HepG2 (cell line): Measurements from ENCODE around the gene UST. TPM values are rescaled to one million over a fixed set of nuclear protein-coding genes. Genes with fewer than 3 reads are reported as not detected.

Source experiments
- ATAC-seq: fragments of 200-7000 bp; cut with Tn5 transposase; 3 replicates; pipeline ENCODE4 v1.9.1; 2020; ENCODE audit warnings: mild to moderate bottlenecking, moderate library complexity
- BruUV-seq: library from RNA; stranded (reverse); fragments of 400-500 nt; replicated peaks from 2 replicates; lab custom pipeline; 2021; lab: Mats Ljungman, UMichigan
- CTCF ChIA-PET: fragments of 300-600 bp; formaldehyde crosslinking; extraction: SDS; loops from one replicate; lab custom pipeline; 2021; ENCODE audit warnings: low total read pairs, inconsistent platforms, low intra/inter-chr PET ratio; lab: Yijun Ruan, JAX
- POLR2A ChIA-PET: fragments of 350-600 bp; sonication (Branson Sonifier 250); formaldehyde crosslinking; loops from one replicate; lab custom pipeline; 2020; ENCODE audit warnings: antibody characterized with exemption, inconsistent platforms; lab: Yijun Ruan, JAX
- DNase-seq: peaks from one replicate; pipeline ENCODE4 v3.0.0-alpha.2; 2015; ENCODE audit warnings: low spot score
- FAIRE-seq: peaks from 3 replicates; lab custom pipeline; 2011; peaks lifted over from hg19 to GRCh38; lab: Jason Lieb, UNC
- H2AFZ ChIP-seq: one replicate; pipeline ENCODE4 v1.6.1; 2011; ENCODE audit warnings: low read length, inconsistent platforms
- H3K27ac ChIP-seq: fragments of 300-600 bp; 3 replicates; pipeline ENCODE4 v1.8.0; 2011; ENCODE audit warnings: mixed run types, mild to moderate bottlenecking, mixed read lengths, low read length, inconsistent platforms; ENCODE audit not compliant: insufficient read depth; ENCODE audit errors: extremely low read length
- H3K27me3 ChIP-seq, 2 experiments: fragments of 200-600 bp in 1 of 2; 2 replicates in 1 of 2; 3 replicates in 1 of 2; pipeline versions ENCODE4 v1.6.0 to v1.8.0; 2011; ENCODE audit warnings: low read length in 2 of 2, mild to moderate bottlenecking in 2 of 2, moderate library complexity in 2 of 2, inconsistent platforms in 1 of 2; ENCODE audit not compliant: insufficient read depth in 2 of 2, control insufficient read depth in 1 of 2
- H3K36me3 ChIP-seq, 2 experiments: fragments of 200-600 bp in 1 of 2; replicated peaks in 1 of 2; 2 replicates in 1 of 2; 3 replicates in 1 of 2; pipeline versions ENCODE4 v1.5.1 to v1.8.0; 2011; ENCODE audit warnings: low read length in 2 of 2, inconsistent platforms in 1 of 2; ENCODE audit not compliant: insufficient read depth in 2 of 2, control insufficient read depth in 1 of 2
- H3K4me1 ChIP-seq: 2 replicates; pipeline ENCODE4 v1.5.1; 2012; ENCODE audit warnings: low read length, inconsistent platforms; ENCODE audit not compliant: insufficient read depth
- H3K4me2 ChIP-seq: 2 replicates; pipeline ENCODE4 v1.6.0; 2011; ENCODE audit warnings: low read depth, low read length, inconsistent platforms
- H3K4me3 ChIP-seq, 3 experiments: fragments of 200-600 bp in 1 of 3; sonication (generic), shearing (Covaris generic) in 1 of 3; replicated peaks in 1 of 3; 2 replicates each; pipeline ENCODE4 v1.5.1; 2011 to 2016; ENCODE audit warnings: low read length in 3 of 3, inconsistent platforms in 2 of 3, low read depth in 2 of 3, mild to moderate bottlenecking in 2 of 3, control low read depth in 1 of 3, mixed read lengths in 1 of 3; ENCODE audit not compliant: insufficient read depth in 1 of 3
- H3K79me2 ChIP-seq: one replicate; pipeline ENCODE4 v1.6.1; 2011; ENCODE audit warnings: low read length, inconsistent platforms; ENCODE audit not compliant: insufficient read depth
- H3K9ac ChIP-seq: 2 replicates; pipeline ENCODE4 v1.6.0; 2011; ENCODE audit warnings: mild to moderate bottlenecking, low read depth, low read length, inconsistent platforms; ENCODE audit not compliant: insufficient read depth
- H3K9me3 ChIP-seq: 2 replicates; pipeline ENCODE4 v1.5.1; 2012; ENCODE audit warnings: mild to moderate bottlenecking, low read length
- H4K20me1 ChIP-seq: 2 replicates; pipeline ENCODE4 v1.6.0; 2011; ENCODE audit warnings: inconsistent platforms, mild to moderate bottlenecking, low read length, moderate library complexity; ENCODE audit not compliant: insufficient read depth
- ARHGAP35 ChIP-seq: sonication (generic); formaldehyde crosslinking; IDR thresholded peaks from 2 replicates; pipeline ENCODE4 v1.9.0; 2022; ENCODE audit warnings: mild to moderate bottlenecking, inconsistent platforms, moderate library complexity, missing genetic modification reagents, borderline replicate concordance
- LCORL ChIP-seq, 2 experiments: fragments of 450-650 bp in 1 of 2; sonication (generic) in 1 of 2; formaldehyde crosslinking in 1 of 2; IDR thresholded peaks; 2 replicates each; pipeline versions ENCODE4 v1.5.0 to v1.6.1; 2017 to 2020; ENCODE audit warnings: antibody characterized with exemption in 1 of 2, missing genetic modification reagents in 1 of 2
- MIER2 ChIP-seq: IDR thresholded peaks from 2 replicates; pipeline ENCODE4 v1.6.1; 2016; ENCODE audit warnings: missing biosample characterization, missing genetic modification reagents
- NFIB ChIP-seq: sonication (generic); formaldehyde crosslinking; IDR thresholded peaks from 2 replicates; pipeline ENCODE4 v1.9.0; 2021; ENCODE audit warnings: missing genetic modification reagents, mild to moderate bottlenecking, borderline replicate concordance
- RCOR2 ChIP-seq: IDR thresholded peaks from 2 replicates; pipeline ENCODE4 v1.6.1; 2016; ENCODE audit warnings: missing biosample characterization, missing genetic modification reagents
- RORA ChIP-seq: sonication (generic); formaldehyde crosslinking; IDR thresholded peaks from 2 replicates; pipeline ENCODE4 v1.5.0; 2020; ENCODE audit warnings: mild to moderate bottlenecking, missing genetic modification reagents, moderate library complexity
- SNAPC2 ChIP-seq: sonication (generic); formaldehyde crosslinking; IDR thresholded peaks from 2 replicates; pipeline ENCODE4 v1.8.1; 2022; ENCODE audit warnings: mild to moderate bottlenecking, missing genetic modification reagents
- ZFP37 ChIP-seq: sonication (generic); formaldehyde crosslinking; IDR thresholded peaks from 2 replicates; pipeline ENCODE4 v1.4.0; 2020; ENCODE audit warnings: missing genetic modification reagents, borderline replicate concordance
- ZMYM3 ChIP-seq: sonication (generic); formaldehyde crosslinking; IDR thresholded peaks from 2 replicates; pipeline ENCODE4 v1.5.1; 2020; ENCODE audit warnings: mild to moderate bottlenecking, missing genetic modification reagents
- ZNF207 ChIP-seq: fragments of 450-650 bp; IDR thresholded peaks from 2 replicates; pipeline ENCODE4 v1.6.1; 2016; ENCODE audit warnings: antibody characterized with exemption, borderline replicate concordance
- ZNF225 ChIP-seq: sonication (generic); formaldehyde crosslinking; IDR thresholded peaks from 2 replicates; pipeline ENCODE4 v1.4.0; 2020; ENCODE audit warnings: mild to moderate bottlenecking, missing genetic modification reagents
- ZNF235 ChIP-seq: sonication (generic); formaldehyde crosslinking; IDR thresholded peaks from 2 replicates; pipeline ENCODE4 v1.8.1; 2023; ENCODE audit warnings: mild to moderate bottlenecking, missing genetic modification reagents, borderline replicate concordance
- ZNF562 ChIP-seq: sonication (generic); formaldehyde crosslinking; IDR thresholded peaks from 2 replicates; pipeline ENCODE4 v1.8.0; 2022; ENCODE audit warnings: missing genetic modification reagents, borderline replicate concordance
- ZNF788 ChIP-seq: sonication (generic); formaldehyde crosslinking; IDR thresholded peaks from 2 replicates; pipeline ENCODE4 v1.5.0; 2020; ENCODE audit warnings: mild to moderate bottlenecking, missing genetic modification reagents, borderline replicate concordance
- ZNF879 ChIP-seq: sonication (generic); formaldehyde crosslinking; IDR thresholded peaks from 2 replicates; pipeline ENCODE4 v1.8.1; 2023; ENCODE audit warnings: missing genetic modification reagents
- ZSCAN20 ChIP-seq: sonication (generic); formaldehyde crosslinking; IDR thresholded peaks from 2 replicates; pipeline ENCODE4 v1.4.0; 2020; ENCODE audit warnings: missing genetic modification reagents, mild to moderate bottlenecking, borderline replicate concordance
- WGBS: methylation state at CpG from one replicate; pipeline ENCODE4 v1.1.6; 2017; ENCODE audit warnings: low lambda C conversion rate; 5-methylcytosine and 5-hydroxymethylcytosine counted together
- in situ Hi-C: cut with HindIII; loops from 2 replicates; pipeline ENCODE4 v1.10.0; 2017; ENCODE audit warnings: low pct_unique_long_range_greater_than_20kb; ENCODE audit not compliant: extremely low pct_ligation_motif_present
- intact Hi-C: fragments of 100-400 bp; cut with micrococcal nuclease; formaldehyde crosslinking; loops from one replicate; pipeline ENCODE4 v1.10.0; 2022; ENCODE audit not compliant: unreplicated experiment
- polyA plus RNA-seq, 8 experiments: library from polyadenylated mRNA; depleted of rRNA in 3 of 8; stranded (reverse) in 7 of 8; unstranded in 1 of 8; fragments of >200 nt; fragmentation: Illumina TruSeq in 4 of 8; extraction: Trizol in 4 of 8; gene quantifications; 2 replicates each; pipeline versions ENCODE4 v1.2.1 to v1.2.3, GENCODE V29; 2011 to 2016; ENCODE audit warnings: low read depth in 4 of 8, missing spikeins in 1 of 8, mixed read lengths in 1 of 8; ENCODE audit not compliant: insufficient read depth in 1 of 8
- total RNA-seq, 5 experiments: library from RNA; depleted of rRNA; stranded (reverse); fragments of >200 nt; fragmentation: Illumina TruSeq; extraction: Trizol; gene quantifications; 2 replicates each; pipeline ENCODE4 v1.2.3, GENCODE V29; 2016; ENCODE audit warnings: low read depth in 1 of 5
- TF ChIP-seq, protein P1 (sequence below): sonication (generic); formaldehyde crosslinking; IDR thresholded peaks from 2 replicates; pipeline ENCODE4 v1.5.0; 2020; ENCODE audit warnings: missing genetic modification reagents, mild to moderate bottlenecking, borderline replicate concordance
- TF ChIP-seq, protein P2 (sequence below): sonication (generic); formaldehyde crosslinking; IDR thresholded peaks from 2 replicates; pipeline ENCODE4 v1.4.0; 2020; ENCODE audit warnings: missing genetic modification reagents
- TF ChIP-seq, protein P3 (sequence below): sonication (generic); formaldehyde crosslinking; IDR thresholded peaks from 2 replicates; pipeline ENCODE4 v1.5.0; 2020; ENCODE audit warnings: missing genetic modification reagents, mild to moderate bottlenecking, borderline replicate concordance

UST gene
- total and polyA plus RNA-seq, 2 of the 13 experiments (the other 11 are each of a cell fraction or from before 2014, with no cell fraction given) = 0.27 TPM; not detected in 1

- CTCF ChIA-PET = no interaction called here
- H2AFZ ChIP-seq = no peak overlapping the region
- POLR2A ChIA-PET = no interaction called here
- H3K9ac ChIP-seq = no peak overlapping the region
- TF ChIP-seq ZNF562 = no peak
- no peak for TF ChIP-seq RCOR2 (CRISPR knock-in tag)
- no peak for TF ChIP-seq ZNF207
- TF ChIP-seq ZNF788 (CRISPR knock-in tag) = no peak
- TF ChIP-seq LCORL (IDR thresholded peaks at IDR 0.05) = no peak
- no peak for TF ChIP-seq LCORL (CRISPR knock-in tag; IDR thresholded peaks at IDR 0.05)
- no peak for TF ChIP-seq RORA (CRISPR knock-in tag)
- TF ChIP-seq MIER2 (CRISPR knock-in tag) = no peak
- TF ChIP-seq, protein P1, sequence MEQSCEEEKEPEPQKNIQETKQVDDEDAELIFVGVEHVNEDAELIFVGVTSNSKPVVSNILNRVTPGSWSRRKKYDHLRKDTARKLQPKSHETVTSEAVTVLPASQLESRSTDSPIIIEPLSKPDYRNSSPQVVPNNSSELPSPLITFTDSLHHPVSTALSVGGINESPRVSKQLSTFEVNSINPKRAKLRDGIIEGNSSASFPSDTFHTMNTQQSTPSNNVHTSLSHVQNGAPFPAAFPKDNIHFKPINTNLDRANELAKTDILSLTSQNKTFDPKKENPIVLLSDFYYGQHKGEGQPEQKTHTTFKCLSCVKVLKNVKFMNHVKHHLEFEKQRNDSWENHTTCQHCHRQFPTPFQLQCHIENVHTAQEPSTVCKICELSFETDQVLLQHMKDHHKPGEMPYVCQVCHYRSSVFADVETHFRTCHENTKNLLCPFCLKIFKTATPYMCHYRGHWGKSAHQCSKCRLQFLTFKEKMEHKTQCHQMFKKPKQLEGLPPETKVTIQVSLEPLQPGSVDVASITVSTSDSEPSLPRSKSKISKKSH (CRISPR knock-in tag) = no peak
- TF ChIP-seq, protein P2, sequence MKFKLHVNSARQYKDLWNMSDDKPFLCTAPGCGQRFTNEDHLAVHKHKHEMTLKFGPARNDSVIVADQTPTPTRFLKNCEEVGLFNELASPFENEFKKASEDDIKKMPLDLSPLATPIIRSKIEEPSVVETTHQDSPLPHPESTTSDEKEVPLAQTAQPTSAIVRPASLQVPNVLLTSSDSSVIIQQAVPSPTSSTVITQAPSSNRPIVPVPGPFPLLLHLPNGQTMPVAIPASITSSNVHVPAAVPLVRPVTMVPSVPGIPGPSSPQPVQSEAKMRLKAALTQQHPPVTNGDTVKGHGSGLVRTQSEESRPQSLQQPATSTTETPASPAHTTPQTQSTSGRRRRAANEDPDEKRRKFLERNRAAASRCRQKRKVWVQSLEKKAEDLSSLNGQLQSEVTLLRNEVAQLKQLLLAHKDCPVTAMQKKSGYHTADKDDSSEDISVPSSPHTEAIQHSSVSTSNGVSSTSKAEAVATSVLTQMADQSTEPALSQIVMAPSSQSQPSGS = no peak
- no peak for TF ChIP-seq ZSCAN20 (CRISPR knock-in tag)
- no peak for TF ChIP-seq ZNF879 (CRISPR knock-in tag)
- TF ChIP-seq ZNF235 (CRISPR knock-in tag) = no peak
- TF ChIP-seq, protein P3, sequence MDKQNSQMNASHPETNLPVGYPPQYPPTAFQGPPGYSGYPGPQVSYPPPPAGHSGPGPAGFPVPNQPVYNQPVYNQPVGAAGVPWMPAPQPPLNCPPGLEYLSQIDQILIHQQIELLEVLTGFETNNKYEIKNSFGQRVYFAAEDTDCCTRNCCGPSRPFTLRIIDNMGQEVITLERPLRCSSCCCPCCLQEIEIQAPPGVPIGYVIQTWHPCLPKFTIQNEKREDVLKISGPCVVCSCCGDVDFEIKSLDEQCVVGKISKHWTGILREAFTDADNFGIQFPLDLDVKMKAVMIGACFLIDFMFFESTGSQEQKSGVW (CRISPR knock-in tag) = no peak
- TF ChIP-seq ZFP37 (CRISPR knock-in tag) = no peak
- TF ChIP-seq ARHGAP35 = no peak
- TF ChIP-seq ZNF225 = no peak
- TF ChIP-seq ZMYM3 = no peak
- no peak for TF ChIP-seq NFIB (CRISPR knock-in tag)
- no peak for TF ChIP-seq SNAPC2 (CRISPR knock-in tag)
- no TSS peak for BruUV-seq
- H3K4me2 ChIP-seq = no peak overlapping the region
- H3K36me3 ChIP-seq = no peaks in the 10 kb centered on the region
- no peaks in the 10 kb centered on the region for H3K4me1 ChIP-seq
- H3K27me3 ChIP-seq = peaks cover 5 to 16% of the 10 kb centered on the region in 2 experiments; a peak in 3 of 5 replicates
- H3K27ac ChIP-seq = no peak overlapping the region
- H4K20me1 ChIP-seq = no peaks in the 10 kb centered on the region
- no peaks in the 10 kb centered on the region for H3K79me2 ChIP-seq
- in situ Hi-C loops = no loop called here
- no peak overlapping the region for H3K4me3 ChIP-seq
- FAIRE-seq (no peak), ATAC-seq (no peak), DNase-seq (no peak)
- no peaks in the 10 kb centered on the region for H3K9me3 ChIP-seq
- intact Hi-C loops = no loop called here
- WGBS = 42% methylated on average over 10 of the region's 10 CpGs
Observed at GRCh38 chr6:148790817-148791216, 44.0 kb downstream of the UST start.
